SU-DHL-6 (cell line): ENCODE data around the gene OLIG1.

Experiments used
- H2AFZ ChIP-seq: fragments of 200-600 bp; sonication (generic); 2 replicates; pipeline ENCODE4 v1.6.1; 2014; ENCODE audit warnings: low read depth, mild to moderate bottlenecking, moderate library complexity, mixed read lengths, antibody characterized with exemption, low read length; ENCODE audit not compliant: severe bottlenecking
- H3F3A ChIP-seq: fragments of 200-600 bp; shearing (Covaris generic); 2 replicates; pipeline ENCODE4 v1.6.0; 2016; ENCODE audit warnings: antibody characterized with exemption, mild to moderate bottlenecking; ENCODE audit not compliant: insufficient read depth
- H3K27ac ChIP-seq: fragments of 200-600 bp; sonication (generic); 2 replicates; pipeline ENCODE4 v1.5.1; 2016; ENCODE audit warnings: low read depth, mild to moderate bottlenecking, low read length, moderate library complexity, mixed read lengths
- H3K27me3 ChIP-seq: fragments of 200-600 bp; sonication (generic), shearing (Covaris generic); 2 replicates; pipeline ENCODE4 v1.6.0; 2014; ENCODE audit warnings: mild to moderate bottlenecking, low read length
- H3K36me3 ChIP-seq: fragments of 200-600 bp; sonication (generic); 2 replicates; pipeline ENCODE4 v1.6.1; 2014; ENCODE audit warnings: mild to moderate bottlenecking, low read length, mixed read lengths
- H3K4me2 ChIP-seq: fragments of 300-600, 200-600 bp; shearing (Covaris generic), sonication (generic); 2 replicates; pipeline ENCODE4 v1.6.0; 2014; ENCODE audit warnings: low read length, low read depth, mild to moderate bottlenecking; ENCODE audit not compliant: poor library complexity, severe bottlenecking
- H3K4me3 ChIP-seq: fragments of 200-600 bp; sonication (generic); 2 replicates; pipeline ENCODE4 v1.5.1; 2014; ENCODE audit warnings: antibody characterized with exemption, low read length, mild to moderate bottlenecking, mixed read lengths; ENCODE audit not compliant: insufficient read depth, poor library complexity, severe bottlenecking
- H3K79me2 ChIP-seq: fragments of 200-600 bp; sonication (generic); 2 replicates; pipeline ENCODE4 v1.6.1; 2014; ENCODE audit warnings: mild to moderate bottlenecking, low read length, moderate library complexity; ENCODE audit not compliant: insufficient read depth
- H3K9ac ChIP-seq: fragments of 200-600 bp; sonication (generic); 2 replicates; pipeline ENCODE4 v1.7.0; 2014; ENCODE audit warnings: mild to moderate bottlenecking, low read length
- H3K9me2 ChIP-seq: fragments of 200-600 bp; sonication (generic); replicated peaks from 2 replicates; pipeline ENCODE4 v1.6.1; 2014; ENCODE audit warnings: low read length; ENCODE audit not compliant: insufficient read depth
- H3K9me3 ChIP-seq: fragments of 200-600 bp; sonication (generic); 2 replicates; pipeline ENCODE4 v1.6.1; 2014; ENCODE audit warnings: low read length, mixed read lengths; ENCODE audit not compliant: insufficient read depth
- H4K20me1 ChIP-seq: fragments of 200-600 bp; sonication (generic); 2 replicates; pipeline ENCODE4 v1.6.1; 2014; ENCODE audit warnings: low read depth, mild to moderate bottlenecking, antibody characterized with exemption, low read length, moderate library complexity, mixed read lengths
- CTCF ChIP-seq: fragments of 200-600 bp; sonication (generic); IDR thresholded peaks from one replicate; pipeline ENCODE4 v1.5.1; 2017; ENCODE audit warnings: antibody characterized with exemption, mild to moderate bottlenecking, low read length, moderate library complexity; ENCODE audit not compliant: insufficient read depth, poor library complexity, severe bottlenecking
- EZH2phosphoT487 ChIP-seq: fragments of 200-600 bp; sonication (generic), shearing (Covaris generic); conservative IDR thresholded peaks from 2 replicates; pipeline ENCODE4 v1.6.1; 2018; ENCODE audit warnings: mild to moderate bottlenecking, antibody characterized with exemption, low read length, moderate library complexity, mixed read lengths

OLIG1 gene

DNA sequence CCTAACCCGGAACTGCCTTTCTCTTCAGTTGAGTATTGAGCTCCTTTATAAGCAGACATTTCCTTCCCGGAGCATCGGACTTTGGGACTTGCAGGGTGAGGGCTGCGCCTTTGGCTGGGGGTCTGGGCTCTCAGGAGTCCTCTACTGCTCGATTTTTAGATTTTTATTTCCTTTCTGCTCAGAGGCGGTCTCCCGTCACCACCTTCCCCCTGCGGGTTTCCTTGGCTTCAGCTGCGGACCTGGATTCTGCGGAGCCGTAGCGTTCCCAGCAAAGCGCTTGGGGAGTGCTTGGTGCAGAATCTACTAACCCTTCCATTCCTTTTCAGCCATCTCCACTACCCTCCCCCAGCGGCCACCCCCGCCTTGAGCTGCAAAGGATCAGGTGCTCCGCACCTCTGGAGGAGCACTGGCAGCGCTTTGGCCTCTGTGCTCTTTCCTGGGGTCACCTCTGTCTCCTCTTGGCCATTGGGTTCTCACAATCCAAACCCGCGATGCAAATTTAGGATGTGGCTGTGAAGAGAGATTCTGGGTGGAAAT lies 40.5 kb upstream of the OLIG1 start:
- Histone ChIP-seq H3K4me3 (no peak overlapping the region), H3K9ac (no peak overlapping the region), H3K27me3 (no peaks in the 10 kb centered on the region)

DNA sequence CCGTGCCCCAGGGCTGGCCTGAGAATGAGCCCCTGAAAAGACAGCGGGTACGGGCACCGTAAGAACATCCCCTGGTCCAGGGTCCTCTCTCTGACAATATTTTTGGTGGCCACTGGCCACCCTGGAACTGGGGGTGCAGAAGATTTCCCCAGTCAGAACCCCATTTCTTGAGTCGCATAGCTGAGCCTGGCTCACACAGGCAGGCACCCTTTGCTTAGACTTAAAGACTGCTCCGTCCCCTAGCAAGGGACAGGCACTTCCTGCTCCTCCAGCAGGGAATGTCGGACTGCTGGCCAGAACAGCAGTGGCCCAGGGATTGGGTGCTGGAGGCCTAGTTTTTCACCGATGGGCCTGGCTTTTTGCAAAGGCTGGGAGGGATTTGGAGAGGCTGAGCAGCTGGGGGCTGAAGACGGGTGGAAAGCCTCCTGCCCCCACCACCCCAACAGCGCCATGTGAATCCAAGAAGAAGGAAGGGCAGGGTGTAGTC lies 39.9 kb upstream of the OLIG1 start:
- no peak overlapping the region for H3K27ac ChIP-seq
- no peaks in the 10 kb centered on the region for H3K79me2 ChIP-seq
- no peaks in the 10 kb centered on the region for H3K9me3 ChIP-seq
- H4K20me1 ChIP-seq, result no peaks in the 10 kb centered on the region
- no peak overlapping the region for H3K9ac ChIP-seq
- H3F3A ChIP-seq, result no peaks in the 10 kb centered on the region
- H3K36me3 ChIP-seq, result no peaks in the 10 kb centered on the region
- no peak overlapping the region for H3K4me3 ChIP-seq
- no peaks in the 10 kb centered on the region for H3K27me3 ChIP-seq
- no peak overlapping the region for H3K4me2 ChIP-seq
- H2AFZ ChIP-seq, result no peak overlapping the region
- no peaks in the 10 kb centered on the region for H3K9me2 ChIP-seq
- TF ChIP-seq EZH2phosphoT487, result no peak
- no peak for TF ChIP-seq CTCF

More for the DNA sequence above, 40.5 kb upstream of the OLIG1 start:
- H2AFZ ChIP-seq, result no peak overlapping the region
- H3K27ac ChIP-seq, result no peak overlapping the region
- no peaks in the 10 kb centered on the region for H4K20me1 ChIP-seq
- no peaks in the 10 kb centered on the region for H3K36me3 ChIP-seq
- H3F3A ChIP-seq, result no peaks in the 10 kb centered on the region
- no peaks in the 10 kb centered on the region for H3K9me3 ChIP-seq
- TF ChIP-seq CTCF (no peak), EZH2phosphoT487 (no peak)
- no peaks in the 10 kb centered on the region for H3K9me2 ChIP-seq
- no peaks in the 10 kb centered on the region for H3K79me2 ChIP-seq
- H3K4me2 ChIP-seq, result no peak overlapping the region

DNA sequence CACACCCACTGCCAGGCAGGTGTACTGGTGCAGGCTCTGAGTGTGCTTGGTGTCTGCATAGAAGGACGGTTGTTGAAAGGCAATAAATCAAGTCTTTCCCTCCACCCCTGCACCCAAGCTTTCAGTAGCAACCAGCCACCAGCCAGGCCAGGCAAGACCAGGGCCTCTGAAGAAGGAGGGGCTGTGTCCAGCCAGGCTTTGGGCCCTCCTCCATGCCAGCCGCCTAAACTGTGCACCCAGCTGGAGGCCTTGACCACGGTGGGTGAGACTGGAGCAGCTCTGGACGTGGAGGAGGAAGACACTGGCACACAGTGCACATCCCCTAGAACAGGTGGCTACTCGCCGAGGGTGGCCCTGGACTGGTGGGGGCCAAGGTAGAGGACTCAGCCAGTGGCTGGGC lies 39.3 kb upstream of the OLIG1 start:
- Histone ChIP-seq H3K27ac (no peak overlapping the region), H3K4me3 (no peak overlapping the region), H3K4me2 (no peak overlapping the region), H2AFZ (no peak overlapping the region), H3K27me3 (no peaks in the 10 kb centered on the region), H3K9me2 (no peaks in the 10 kb centered on the region), H3K9ac (no peak overlapping the region), H4K20me1 (no peaks in the 10 kb centered on the region), H3F3A (no peaks in the 10 kb centered on the region), H3K36me3 (no peaks in the 10 kb centered on the region), H3K9me3 (no peaks in the 10 kb centered on the region), H3K79me2 (no peaks in the 10 kb centered on the region)
- TF ChIP-seq CTCF (no peak), EZH2phosphoT487 (no peak)
